Measurements from ENCODE around the gene ADCY2.

Gene ADCY2

GRCh38 chr5:7608772-7609171 is 212.8 kb downstream of the ADCY2 start:
- no peak for DNase-seq

GRCh38 chr5:7609726-7610125 is 213.8 kb downstream of the ADCY2 start:
- no peak for DNase-seq

DNA sequence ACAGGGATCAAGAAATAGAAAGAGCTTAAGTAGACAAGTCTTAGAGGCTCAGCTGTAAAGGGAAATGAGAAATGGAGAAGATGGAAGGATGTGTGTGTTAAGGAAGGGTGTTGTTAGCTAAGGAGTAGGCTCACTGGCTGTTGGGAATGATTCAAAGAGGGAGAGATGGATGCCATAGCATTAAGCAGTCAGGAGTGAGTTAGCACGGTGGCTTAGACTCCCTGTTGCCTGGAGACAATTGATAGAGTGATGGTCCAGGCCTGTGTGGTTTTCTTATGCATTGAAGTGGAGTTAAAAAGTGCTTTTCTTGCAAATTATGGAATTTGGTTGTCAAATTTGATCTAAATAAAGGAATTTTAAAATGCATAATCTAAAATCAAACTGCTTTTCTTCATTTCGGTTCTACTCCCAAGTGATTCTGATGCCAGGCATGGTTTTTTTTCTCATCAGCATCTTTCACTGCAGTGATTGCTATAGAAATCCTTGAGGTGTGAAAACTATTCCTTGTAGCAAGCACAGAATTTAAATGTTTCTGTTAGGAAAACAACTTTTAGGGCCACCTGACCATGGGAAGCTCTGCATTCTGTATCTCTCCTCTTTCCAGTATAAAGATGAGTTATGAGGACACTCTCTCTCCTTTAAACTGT is 214.7 kb downstream of the ADCY2 start:
- DNase-seq = no peak

DNA sequence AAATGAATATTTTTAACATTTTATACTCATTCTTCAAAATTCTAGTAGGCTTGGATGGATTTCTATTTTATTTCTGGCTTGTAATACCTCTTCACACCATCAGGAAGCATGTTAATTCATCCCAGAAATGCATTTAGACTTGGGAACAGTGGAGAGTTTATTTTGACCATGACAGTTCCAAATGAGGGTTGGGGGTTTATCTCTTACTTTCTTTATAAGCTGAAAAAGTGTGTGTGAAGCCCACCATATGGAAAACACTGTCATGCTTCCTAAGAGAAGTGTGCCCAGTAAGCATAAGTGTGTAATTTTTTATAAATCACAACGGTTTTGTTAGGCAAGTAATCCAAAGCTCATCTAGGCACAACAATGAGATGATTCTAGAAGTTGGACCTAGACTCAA is 215.6 kb downstream of the ADCY2 start:
- no peak for DNase-seq

DNA sequence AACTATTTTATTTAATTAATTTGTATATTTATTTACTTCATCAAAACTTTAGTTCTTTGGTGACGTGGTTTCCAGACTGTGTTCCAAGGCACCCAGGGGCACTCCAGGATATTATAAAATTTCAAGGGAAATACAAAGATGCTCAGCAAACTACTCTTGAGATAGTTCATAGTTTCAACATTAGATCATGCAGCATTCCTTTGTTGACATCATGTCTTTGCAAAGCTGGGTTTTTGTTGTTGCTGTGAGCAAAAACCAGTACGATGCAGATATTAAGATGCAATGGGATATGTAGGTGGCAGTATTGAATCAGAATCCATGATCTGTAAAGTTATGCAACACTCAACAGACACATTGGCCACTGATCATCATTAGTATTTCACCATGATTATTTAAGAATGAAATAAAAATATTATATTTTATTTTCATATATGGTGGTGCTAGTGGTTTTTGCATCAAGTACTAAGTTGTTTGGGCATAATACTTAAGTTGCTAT is 219.7 kb downstream of the ADCY2 start:
- no peak for DNase-seq

DNA sequence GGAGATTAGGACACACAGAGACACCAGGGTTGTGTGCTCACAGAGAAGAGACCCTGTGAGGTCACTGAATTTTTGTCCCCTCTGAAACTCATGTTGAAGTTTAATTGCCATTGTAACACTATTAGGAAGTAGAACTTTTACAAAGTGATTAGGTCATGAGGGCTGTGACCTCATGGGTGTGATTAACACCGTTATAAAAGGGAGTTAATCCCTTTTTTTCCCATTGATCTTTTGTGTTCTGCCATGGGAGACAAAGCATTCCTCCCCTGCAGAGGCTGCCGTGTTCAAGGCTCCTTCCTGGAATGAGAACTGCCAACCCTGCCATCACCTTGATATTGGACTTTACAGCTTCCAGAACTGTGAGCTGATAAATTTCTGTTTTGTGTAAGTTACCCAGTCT is 221.0 kb downstream of the ADCY2 start:
- no peak for DNase-seq

DNA sequence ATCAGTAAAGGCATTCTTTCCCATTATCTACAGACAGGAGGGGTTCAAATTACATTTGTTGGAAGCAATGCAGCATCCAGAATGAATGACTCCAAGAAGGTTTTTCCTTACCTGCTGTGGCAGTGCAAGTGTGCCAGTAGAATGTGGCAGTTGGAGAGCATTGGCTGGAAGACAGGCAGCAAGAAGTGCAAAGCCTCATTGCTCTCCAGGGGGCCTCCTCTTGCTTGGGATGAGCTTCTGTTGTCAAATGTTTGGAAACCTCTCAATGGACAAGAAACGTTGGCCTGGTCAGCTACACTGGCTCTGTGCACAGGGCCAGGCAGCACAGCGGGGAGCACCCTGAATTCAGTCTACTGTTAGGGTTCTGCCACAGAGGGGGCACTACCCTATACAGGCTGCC is 226.6 kb downstream of the ADCY2 start:
- no peak for DNase-seq

GRCh38 chr5:7625740-7626139 is 229.8 kb downstream of the ADCY2 start:
- DNase-seq = no peak

GRCh38 chr5:7628248-7628647 is 232.3 kb downstream of the ADCY2 start:
- no peak for DNase-seq

GRCh38 chr5:7628820-7629219 is 232.9 kb downstream of the ADCY2 start:
- no peak for DNase-seq

DNA sequence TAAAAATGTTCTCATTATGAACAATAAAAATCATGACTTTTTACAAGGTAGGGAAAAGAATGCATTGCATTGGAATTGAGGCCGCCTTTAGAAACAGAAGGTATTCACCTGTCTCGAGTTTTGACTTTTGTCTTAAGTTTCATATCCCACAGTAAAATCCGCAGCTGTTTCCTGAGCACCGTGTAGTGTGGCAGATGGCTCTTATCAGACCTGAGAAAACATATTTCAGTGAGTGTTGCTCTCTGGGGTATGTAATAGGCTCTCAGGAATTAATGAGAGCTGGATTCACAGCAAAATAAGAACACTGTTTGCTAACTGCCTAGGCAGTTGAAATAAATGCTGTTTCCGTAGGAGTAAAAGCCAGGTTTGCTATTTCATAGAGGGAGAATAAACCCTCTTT is 233.6 kb downstream of the ADCY2 start:
- DNase-seq = peak in 1 of 2 experiments; percentile 18

GRCh38 chr5:7634837-7635236 is 238.9 kb downstream of the ADCY2 start:
- DNase-seq = no peak

- no peak for DNase-seq
These were observed 242.5 kb downstream of the ADCY2 start for GRCh38 chr5:7638456-7638855.

DNA sequence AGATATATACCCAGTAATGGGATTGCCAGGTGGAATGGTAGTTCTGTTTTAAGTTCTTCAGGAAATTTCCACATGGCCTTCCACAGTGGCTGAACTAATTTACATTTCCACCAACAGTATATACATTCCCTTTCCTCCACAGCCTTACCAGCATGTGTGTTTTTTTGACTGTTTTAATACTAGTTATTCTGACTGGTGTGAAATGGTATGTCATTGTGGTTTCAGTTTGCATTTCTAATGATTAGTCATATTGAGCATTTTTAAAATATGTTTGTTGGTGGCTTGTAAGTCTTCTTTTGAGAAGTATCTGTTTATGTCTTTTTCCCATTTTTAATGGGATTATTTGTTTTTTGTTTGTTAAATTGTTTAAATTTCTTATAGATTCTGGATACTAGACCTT is 246.1 kb downstream of the ADCY2 start:
- DNase-seq = no peak

DNA sequence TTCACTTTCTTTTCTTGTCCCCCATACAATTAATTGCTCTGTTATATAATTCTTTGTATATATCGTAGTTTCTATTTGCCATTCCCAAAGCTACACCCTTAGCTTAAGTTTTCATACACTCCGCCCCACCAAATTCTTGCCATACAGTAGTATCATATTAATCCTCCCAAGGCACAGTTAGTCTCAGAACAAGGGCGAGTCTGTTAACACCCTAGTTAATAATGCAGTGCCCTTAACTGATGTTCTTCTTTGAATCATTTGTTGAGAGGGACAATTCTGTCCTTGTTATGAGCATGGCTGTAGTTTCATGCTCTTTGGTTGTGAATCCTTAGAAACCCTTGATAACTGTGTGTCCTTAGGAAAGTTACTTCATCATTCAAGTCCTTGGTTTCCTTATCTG is 248.8 kb downstream of the ADCY2 start:
- DNase-seq = no peak

DNA sequence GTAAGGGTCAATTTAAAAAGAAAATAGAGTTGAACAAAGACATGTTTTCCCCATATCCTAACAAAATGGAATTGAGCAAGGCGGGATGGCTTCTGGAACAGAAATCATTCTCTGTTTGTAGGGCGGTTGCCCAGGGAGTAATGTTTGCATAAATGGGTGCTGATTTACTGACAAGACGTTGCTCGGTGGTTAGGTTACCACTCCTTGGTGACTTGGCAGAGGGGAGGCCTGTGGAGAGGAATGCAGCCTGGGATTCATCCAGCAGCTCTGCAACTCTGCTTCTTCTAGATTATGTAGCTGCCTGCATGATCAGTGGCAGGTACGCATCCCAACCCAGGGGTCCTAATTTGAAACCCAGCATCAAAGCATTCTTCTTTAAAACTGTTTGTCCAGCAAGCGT is 254.8 kb downstream of the ADCY2 start:
- no peak for DNase-seq

DNA sequence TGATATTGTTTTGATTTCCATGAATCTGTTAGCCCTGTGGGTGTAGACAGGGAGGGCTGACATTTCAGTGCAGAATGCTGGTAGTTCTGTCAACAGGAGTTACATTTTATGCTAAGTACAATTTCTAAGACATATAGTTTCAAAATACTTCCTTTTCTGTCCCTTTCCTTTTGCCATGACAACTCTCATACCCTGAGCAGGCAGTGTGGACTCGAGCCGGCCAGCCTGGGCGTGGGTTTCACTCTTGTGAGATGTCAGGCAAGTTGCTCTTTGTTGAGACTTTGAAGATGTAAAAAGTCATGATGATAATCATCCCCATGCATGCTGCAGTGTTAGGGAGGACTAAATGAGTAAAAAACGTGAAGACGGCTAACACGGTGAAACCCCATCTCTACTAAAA is 257.1 kb downstream of the ADCY2 start:
- DNase-seq = no peak

- no peak for DNase-seq
These were observed 261.2 kb downstream of the ADCY2 start for GRCh38 chr5:7657153-7657552.

GRCh38 chr5:7659420-7659819 is 263.5 kb downstream of the ADCY2 start:
- no peak for DNase-seq

DNA sequence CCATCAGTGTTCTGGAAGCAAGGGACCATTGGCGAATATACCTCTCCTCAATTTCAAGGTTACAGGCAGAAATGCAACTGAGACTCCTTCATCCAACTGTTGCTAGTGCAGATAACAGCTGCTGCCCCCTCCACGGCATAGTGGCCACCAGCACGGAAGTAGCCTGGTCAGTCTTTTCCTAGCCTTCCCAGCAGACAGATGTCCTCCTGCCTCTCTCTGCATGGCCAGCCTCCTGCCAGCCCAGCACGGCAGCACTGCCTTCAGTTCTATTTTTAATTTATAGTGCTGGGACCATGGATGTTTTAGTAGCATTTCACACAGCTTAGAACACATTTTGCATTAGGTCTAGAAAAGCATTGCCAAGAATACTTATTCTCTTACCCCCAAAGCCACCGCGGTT is 266.4 kb downstream of the ADCY2 start:
- DNase-seq = no peak

DNA sequence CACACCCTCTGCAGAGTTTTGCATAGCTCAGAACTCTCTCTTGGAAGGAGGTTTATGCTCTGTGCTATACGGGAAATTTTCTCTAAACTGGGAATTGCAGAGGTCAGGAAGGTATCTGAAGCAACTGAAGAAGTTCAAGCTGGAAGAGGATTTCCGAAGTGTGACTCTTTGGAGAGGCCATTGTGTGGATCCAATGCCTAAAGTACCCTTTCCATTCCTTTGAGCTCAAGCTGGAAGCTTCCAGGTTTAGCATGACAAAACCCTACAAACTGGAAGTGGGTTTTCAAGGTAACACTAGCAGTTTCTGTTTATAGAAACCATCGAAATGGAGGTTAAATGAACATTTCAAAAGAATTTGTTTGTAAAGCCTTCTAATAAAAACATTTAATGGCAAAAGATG is 267.9 kb downstream of the ADCY2 start:
- no peak for DNase-seq

DNA sequence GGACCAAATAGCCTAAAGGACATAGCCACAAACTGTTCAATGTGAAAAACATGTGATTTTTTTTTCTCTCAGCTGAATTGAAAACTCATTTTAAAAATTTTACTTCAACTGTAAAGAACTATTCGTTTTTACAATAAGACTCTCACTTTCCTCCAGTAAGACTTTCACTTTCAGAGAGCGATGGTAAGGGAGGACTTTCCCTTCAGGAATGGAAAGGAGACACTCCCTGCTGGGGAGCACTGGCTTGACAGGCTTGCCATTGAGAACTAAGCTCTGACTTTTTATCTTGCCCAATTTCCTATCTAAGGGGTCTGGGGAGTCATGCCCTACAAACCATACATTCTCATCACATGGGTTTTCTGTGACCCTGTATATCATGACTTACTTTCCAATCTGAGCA is 268.3 kb downstream of the ADCY2 start:
- DNase-seq = no peak

- no peak for DNase-seq
These were observed 271.4 kb downstream of the ADCY2 start for GRCh38 chr5:7667216-7667767.

- DNase-seq = no peak
These were observed 272.2 kb downstream of the ADCY2 start for GRCh38 chr5:7668161-7668560.

- no peak for DNase-seq
These were observed 272.7 kb downstream of the ADCY2 start for GRCh38 chr5:7668627-7669026.
